Globus pallidus (tissue), 1 donor: ENCODE results near the gene STK32C.
"Not testable (repeated sequence)": the region's sequence is repeated elsewhere in the genome, so short reads cannot be mapped to it uniquely, and the experiment has no call there.

Source experiments
- DNase-seq: peaks from one replicate; pipeline ENCODE4 v3.0.0-alpha.2; 2015; ENCODE audit warnings: low spot score

STK32C gene

GRCh38 chr10:132337854-132338253, 30.1 kb upstream of the STK32C start:
- DNase-seq, result not testable (repeated sequence)

- peak; percentile 23 for DNase-seq
Observed at GRCh38 chr10:132336919-132337407, 29.2 kb upstream of the STK32C start.

DNA sequence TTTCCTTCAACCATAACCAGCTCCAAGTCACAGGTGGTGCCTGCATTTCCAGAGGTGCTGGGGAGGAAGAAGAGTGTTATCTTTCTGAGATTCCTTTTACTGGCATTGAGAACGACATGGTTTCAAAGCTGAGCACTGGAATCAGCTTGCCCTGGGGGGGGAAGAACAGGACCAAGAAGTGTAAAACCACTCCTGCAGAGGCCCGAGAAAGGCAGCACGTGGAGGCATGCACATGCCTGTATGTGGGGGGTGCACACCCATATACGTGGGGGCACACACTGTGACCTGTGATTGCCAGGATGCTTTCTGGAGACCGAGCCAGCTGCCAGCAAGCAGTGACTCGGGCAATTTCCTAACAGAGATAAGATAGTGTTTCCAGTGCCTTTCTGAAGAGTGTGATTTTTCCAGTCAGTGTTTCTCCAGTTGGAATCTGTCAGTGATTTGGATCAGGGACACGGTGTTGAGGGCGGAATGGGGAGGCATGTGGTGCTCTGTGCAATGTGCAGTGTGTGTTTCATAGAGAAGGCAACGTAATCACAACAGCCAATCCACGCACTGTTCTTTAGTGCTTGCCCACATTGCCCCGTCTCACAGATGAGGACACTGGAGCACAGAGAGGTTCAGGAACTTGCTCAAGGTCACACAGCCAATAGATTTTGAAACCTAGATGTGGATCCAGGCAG, 28.5 kb upstream of the STK32C start:
- no peak for DNase-seq

GRCh38 chr10:132335189-132336063, 27.7 kb upstream of the STK32C start:
- peak; percentile 66 for DNase-seq

GRCh38 chr10:132334631-132335188, 27.0 kb upstream of the STK32C start:
- DNase-seq, result no peak

DNA sequence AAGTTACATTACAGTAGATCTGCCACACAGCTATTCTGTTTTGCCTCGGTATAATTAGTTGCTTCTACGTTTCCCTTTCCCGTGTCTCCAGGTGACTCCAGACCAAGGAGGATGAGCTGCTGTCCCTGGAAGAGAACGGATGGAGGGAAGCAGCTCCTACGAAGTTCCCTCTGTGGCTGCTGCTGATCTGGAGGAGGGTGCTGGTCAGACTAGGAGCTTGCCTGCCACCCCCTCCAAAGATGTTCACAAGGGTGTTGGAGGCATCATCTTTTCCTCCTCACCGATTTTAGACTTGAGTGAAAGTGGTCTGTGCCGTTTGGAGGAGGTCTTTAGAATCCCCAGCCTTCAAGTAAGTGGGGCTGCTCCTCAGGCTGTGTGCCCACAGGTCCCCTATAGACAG, 25.6 kb upstream of the STK32C start:
- DNase-seq, result no peak

- no peak for DNase-seq
Observed at GRCh38 chr10:132332433-132332754, 24.6 kb upstream of the STK32C start.

GRCh38 chr10:132331601-132332432, 24.1 kb upstream of the STK32C start, which contains the start of gene LRRC27:
LRRC27 (plus strand) TSS chr10:132332193; CDS start chr10:132333525, 1,332 bp downstream.
- peak; percentile 95 for DNase-seq

DNA sequence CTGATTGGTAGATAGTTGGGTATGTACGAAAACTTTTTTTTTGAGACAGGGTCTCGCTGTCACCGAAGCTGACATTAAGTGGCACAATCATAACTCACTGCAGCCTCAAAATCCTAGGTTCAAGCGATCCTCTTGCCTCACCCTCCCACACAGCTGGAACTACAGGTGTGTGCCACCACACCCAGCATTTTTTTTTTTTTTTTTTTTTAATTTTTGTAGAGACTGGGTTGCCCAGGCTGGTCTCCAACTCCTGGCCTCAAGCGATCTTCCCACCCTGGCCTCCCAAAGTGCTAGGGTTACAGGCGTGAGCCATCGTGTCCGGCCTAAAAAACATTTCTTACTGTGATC, 22.7 kb upstream of the STK32C start:
- no peak for DNase-seq

DNA sequence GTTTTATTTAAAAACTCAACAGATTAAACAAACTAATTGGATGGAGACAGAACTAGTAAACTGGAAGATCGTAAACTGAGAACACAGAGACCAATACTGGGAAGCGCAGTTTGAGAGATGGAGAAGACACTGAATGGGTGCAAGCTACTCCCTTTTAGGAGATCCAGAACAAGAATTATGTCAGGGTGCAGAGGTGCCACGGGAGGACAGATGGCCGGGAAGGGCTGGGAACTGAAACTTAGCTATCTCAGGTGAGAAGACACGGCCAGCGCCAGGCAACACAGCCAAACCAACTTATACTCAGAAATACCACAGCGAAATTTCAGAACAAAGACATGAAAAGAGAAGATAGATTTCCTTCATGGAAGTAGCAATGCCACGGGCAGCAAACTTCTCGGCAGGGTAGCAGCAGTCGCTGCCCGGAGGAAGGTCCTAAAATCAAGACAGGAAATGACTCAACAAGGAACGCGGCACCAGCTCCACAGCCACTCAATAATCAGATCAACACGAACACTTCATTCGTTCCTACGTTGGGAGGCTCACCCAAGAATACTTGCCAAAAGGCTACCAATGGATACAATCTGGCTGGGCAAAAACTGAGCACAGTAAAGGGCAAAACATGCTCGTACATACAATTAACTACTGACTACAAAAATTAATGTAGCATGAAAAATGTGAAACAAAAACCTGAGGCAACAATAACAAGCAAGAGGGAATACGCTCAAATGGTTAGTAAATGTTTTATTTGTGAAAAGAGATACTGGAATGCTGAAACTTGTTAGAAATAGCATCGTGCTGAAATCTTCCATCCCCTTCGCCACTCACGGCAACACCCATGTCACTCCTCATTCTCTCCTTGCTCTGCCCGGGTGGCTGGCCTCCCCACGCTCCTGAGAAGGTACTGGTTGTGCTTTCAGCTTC, 22.1 kb upstream of the STK32C start:
- DNase-seq, result no peak

DNA sequence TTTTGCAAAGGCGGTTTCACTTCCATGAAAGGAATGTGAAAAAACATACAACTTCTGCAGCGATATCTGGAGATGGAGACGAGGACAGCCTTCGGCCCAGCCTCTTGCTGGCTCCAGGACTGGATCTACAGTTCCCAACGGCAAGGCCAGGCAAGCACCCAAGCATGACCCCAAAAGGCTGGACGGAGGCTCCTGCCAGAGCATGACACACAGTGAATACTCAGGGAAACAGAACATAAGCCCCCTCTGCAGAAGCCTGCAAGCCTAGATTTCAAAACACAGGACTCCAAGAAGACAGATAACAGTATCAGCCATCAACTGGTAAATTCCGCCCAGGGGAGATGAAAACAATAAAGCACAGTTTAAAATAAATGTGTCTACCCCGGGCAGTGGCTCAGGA, 21.0 kb upstream of the STK32C start:
- DNase-seq, result no peak

DNA sequence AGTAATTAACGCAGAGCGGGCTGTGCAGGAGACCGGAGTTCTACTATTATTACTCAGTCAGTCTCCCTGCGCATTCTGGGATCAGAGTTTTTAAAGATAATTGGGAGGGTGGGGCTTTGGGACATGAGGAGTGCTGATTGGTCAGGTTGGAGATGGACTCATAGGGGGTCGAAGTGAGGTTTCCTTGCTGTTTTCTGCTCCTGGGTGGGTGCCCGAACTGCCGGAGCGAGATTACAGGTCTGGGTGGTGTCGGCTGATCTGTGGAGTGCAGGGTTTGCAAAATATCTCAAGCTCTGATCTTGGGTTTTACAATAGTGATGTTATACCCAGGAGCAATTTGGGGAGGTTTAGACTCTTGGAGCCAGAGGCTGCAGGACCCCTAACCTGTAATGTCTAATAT, 20.4 kb upstream of the STK32C start:
- no peak for DNase-seq

DNA sequence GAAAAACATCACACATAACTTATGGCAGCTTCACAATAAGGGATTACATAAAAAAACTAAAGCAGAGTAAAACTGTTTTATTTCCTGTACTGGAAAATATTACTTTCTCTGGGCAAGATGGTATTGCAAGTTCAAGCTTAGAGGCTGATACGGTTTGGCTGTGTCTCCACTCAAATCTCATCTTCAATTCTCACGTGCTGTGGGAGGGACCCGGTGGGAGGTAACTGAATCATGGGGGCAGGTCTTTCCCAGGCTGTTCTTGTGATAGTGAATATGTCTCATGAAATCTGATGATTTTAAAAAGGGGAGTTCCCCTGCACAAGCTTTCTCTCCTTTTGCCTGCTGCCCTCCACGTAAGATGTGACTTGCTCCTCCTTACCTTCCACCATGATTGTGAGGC, 19.2 kb upstream of the STK32C start:
- DNase-seq, result no peak

GRCh38 chr10:132326344-132326889, 18.7 kb upstream of the STK32C start:
- no peak for DNase-seq

DNA sequence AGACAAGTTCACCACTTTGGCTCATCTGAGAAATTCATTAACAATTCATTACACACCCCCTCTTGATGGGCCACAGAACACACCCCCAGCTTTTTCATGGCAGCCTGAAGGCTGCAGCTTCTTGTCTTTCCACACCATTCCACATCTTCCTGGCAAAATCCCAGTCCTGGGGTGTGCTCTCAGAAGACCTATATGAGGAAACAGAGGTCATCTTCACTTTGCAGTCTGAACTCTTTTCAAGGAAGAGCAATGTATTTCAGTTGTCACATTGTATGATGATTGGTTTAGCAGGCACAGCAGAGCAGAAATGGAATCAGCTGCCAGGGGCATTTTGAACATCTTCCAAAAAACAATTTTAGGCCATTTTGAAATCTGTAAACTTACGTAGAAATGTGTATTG, 16.4 kb upstream of the STK32C start:
- DNase-seq, result no peak

DNA sequence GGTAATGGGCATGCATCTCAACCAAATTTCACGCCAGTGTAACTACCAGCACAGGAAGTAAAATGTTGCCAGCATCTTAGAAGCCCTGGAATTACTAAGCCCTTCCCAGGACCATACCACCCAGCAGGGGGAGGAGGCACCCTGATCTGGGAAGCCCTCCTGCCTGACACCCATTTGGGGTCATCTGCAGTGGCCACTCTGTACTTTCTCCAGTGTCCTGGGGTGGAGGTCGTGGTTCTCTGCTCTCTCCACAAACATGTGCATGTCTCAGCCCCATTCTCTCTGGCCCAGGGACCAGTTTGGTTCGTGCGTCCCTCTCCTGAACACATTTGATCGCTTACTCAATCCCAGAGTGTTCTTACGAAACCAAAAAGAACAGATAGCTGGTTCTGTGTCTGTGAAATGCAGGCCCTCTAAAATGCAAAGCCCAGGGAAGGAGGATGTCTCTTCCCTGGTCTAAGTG, 14.9 kb upstream of the STK32C start:
- no peak for DNase-seq

DNA sequence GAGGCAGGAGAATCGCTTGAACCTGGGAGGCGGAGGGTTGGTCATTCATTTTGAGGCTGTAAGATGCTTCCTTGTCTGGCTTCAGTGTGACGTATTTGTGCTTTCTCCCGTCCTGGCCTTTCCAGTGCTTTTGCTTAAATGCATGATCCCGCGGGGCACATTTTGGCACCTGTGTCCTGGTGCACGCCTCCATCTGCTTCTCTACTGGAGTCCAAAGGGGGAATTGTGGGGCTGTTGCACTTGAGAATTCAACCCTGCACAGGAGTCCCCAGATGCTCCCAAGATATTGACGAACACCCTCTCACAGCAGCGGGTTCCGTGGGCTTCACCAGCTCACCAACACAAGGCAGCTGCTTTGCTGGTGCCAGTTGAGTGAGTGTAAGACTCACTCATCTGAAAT, 14.0 kb upstream of the STK32C start:
- DNase-seq, result no peak

- no peak for DNase-seq
Observed at GRCh38 chr10:132320654-132321469, 13.1 kb upstream of the STK32C start.

- no peak for DNase-seq
Observed at GRCh38 chr10:132319853-132320653, 12.3 kb upstream of the STK32C start.
